Calu3 (cell line): ENCODE results near the gene PIK3C2B. TPM values are rescaled to one million over a fixed set of nuclear protein-coding genes. Genes with fewer than 3 reads are reported as not detected.
A peak's percentile ranks its signal among the peaks of the same experiment; 100 is the strongest.

Source experiments
- BruUV-seq: library from RNA; stranded (reverse); fragments of 400-500 nt; replicated peaks from 2 replicates; lab custom pipeline; 2021; lab: Mats Ljungman, UMichigan
- CTCF ChIA-PET: fragments of 300-600 bp; sonication (Branson Sonifier 250); formaldehyde crosslinking; loops from one replicate; lab custom pipeline; 2022; ENCODE audit warnings: antibody characterized with exemption; lab: Charles Lee
- DNase-seq: peaks from one replicate; pipeline ENCODE4 v3.0.0; 2022
- H3K27ac Mint-ChIP-seq: one replicate; pipeline ENCODE4 v1.8.0; 2022; ENCODE audit warnings: mixed read lengths; ENCODE audit not compliant: unreplicated experiment
- H3K27me3 Mint-ChIP-seq: one replicate; pipeline ENCODE4 v1.8.0; 2022; ENCODE audit warnings: mixed read lengths; ENCODE audit not compliant: unreplicated experiment
- H3K36me3 Mint-ChIP-seq: one replicate; pipeline ENCODE4 v1.8.0; 2022; ENCODE audit warnings: mild to moderate bottlenecking, moderate library complexity, mixed read lengths; ENCODE audit not compliant: insufficient read depth, unreplicated experiment
- H3K4me1 Mint-ChIP-seq: one replicate; pipeline ENCODE4 v1.8.0; 2022; ENCODE audit warnings: mild to moderate bottlenecking, low read depth, mixed read lengths; ENCODE audit not compliant: unreplicated experiment
- H3K4me3 Mint-ChIP-seq: one replicate; pipeline ENCODE4 v1.8.0; 2022; ENCODE audit warnings: mild to moderate bottlenecking, low read depth, moderate library complexity, mixed read lengths; ENCODE audit not compliant: unreplicated experiment
- H3K9me3 Mint-ChIP-seq: one replicate; pipeline ENCODE4 v1.8.0; 2022; ENCODE audit warnings: low read depth, mixed read lengths; ENCODE audit not compliant: unreplicated experiment
- CTCF ChIP-seq: fragments of 200-600 bp; IDR thresholded peaks from one replicate; pipeline ENCODE4 v1.8.0; 2022; ENCODE audit warnings: antibody characterized with exemption; ENCODE audit not compliant: unreplicated experiment
- intact Hi-C: fragments of 100-400 bp; cut with micrococcal nuclease; formaldehyde crosslinking; loops from one replicate; pipeline ENCODE4 v1.10.0; 2022; ENCODE audit not compliant: unreplicated experiment
- total RNA-seq: library from RNA; stranded (reverse); gene quantifications from 2 replicates; pipeline ENCODE4 v1.2.3, GENCODE V29; 2022

The PIK3C2B gene
- total RNA-seq, 1 experiment from 2014 or later, result 24.4 TPM

- intact Hi-C loops, result no loop called here
- H3K27me3 Mint-ChIP-seq, result no peaks in the 10 kb centered on the region
- peak; percentile 73 for TF ChIP-seq CTCF
- H3K27ac Mint-ChIP-seq, result no peak overlapping the region
- no peak overlapping the region for H3K4me3 Mint-ChIP-seq
- peak; percentile 89 for DNase-seq
- peaks cover 80% of the 10 kb centered on the region for H3K4me1 Mint-ChIP-seq
- CTCF ChIA-PET, result interaction anchor here (0.6 to 9.2 kb wide), 11 partner anchors 15 to 361 kb away, joined by 3 to 132 read pairs (median 7); partner anchors contain the start of genes MDM4 and PIK3C2B
- no TSS peak for BruUV-seq
- peaks cover 42% of the 10 kb centered on the region for H3K36me3 Mint-ChIP-seq
- no peaks in the 10 kb centered on the region for H3K9me3 Mint-ChIP-seq
These were observed 48.0 kb downstream of the PIK3C2B start for GRCh38 chr1:204446413-204447111.

- no peak overlapping the region for H3K4me3 Mint-ChIP-seq
- H3K4me1 Mint-ChIP-seq, result peaks cover 73% of the 10 kb centered on the region
- intact Hi-C loops, result loop anchor here (2.0 kb wide), 1 partner anchor 57 kb away; no protein-coding TSS in a partner anchor
- no peak overlapping the region for H3K27ac Mint-ChIP-seq
- DNase-seq, result peak; percentile 60
- TF ChIP-seq CTCF, result no peak
- peaks cover 44% of the 10 kb centered on the region for H3K36me3 Mint-ChIP-seq
- CTCF ChIA-PET, result interaction anchor here (0.9 to 9.2 kb wide), 9 partner anchors 14 to 361 kb away, joined by 3 to 132 read pairs (median 9); partner anchors contain the start of genes MDM4 and PIK3C2B
- no peaks in the 10 kb centered on the region for H3K27me3 Mint-ChIP-seq
- no TSS peak for BruUV-seq
- H3K9me3 Mint-ChIP-seq, result no peaks in the 10 kb centered on the region
These were observed 48.7 kb downstream of the PIK3C2B start for GRCh38 chr1:204445860-204446412.

Other genes with a start within 250 kb of the PIK3C2B start
- 94.9 and 101 TPM in 2 replicates for gene PLEKHA6, start 134.9 kb downstream of the PIK3C2B start, total RNA-seq
- 65.2 and 68.8 TPM in 2 replicates for gene PPP1R15B, start 83.0 kb downstream of the PIK3C2B start, total RNA-seq
- 101 and 106 TPM in 2 replicates for gene MDM4, start 21.6 kb upstream of the PIK3C2B start, total RNA-seq
- not detected in 2 replicates for gene LRRN2, start 190.9 kb upstream of the PIK3C2B start, total RNA-seq